Karpas-422 (cell line): Measurements from ENCODE around the gene GALM. TPM values are rescaled to one million over a fixed set of nuclear protein-coding genes. Genes with fewer than 3 reads are reported as not detected.

Experiments
- DNase-seq: peaks from one replicate; pipeline ENCODE4 v3.0.0-alpha.2; 2015
- H2AFZ ChIP-seq: fragments of 200-600 bp; sonication (generic); 2 replicates; pipeline ENCODE4 v1.6.1; 2014; ENCODE audit warnings: antibody characterized with exemption, low read length, mixed read lengths
- H3K27ac ChIP-seq: fragments of 200-600 bp; sonication (generic); 2 replicates; pipeline ENCODE4 v1.5.1; 2014; ENCODE audit warnings: mild to moderate bottlenecking, low read length, moderate library complexity
- H3K27me3 ChIP-seq: fragments of 200-600 bp; sonication (generic); 2 replicates; pipeline ENCODE4 v1.6.1; 2014; ENCODE audit warnings: low read length, mixed read lengths
- H3K36me3 ChIP-seq: fragments of 200-600 bp; sonication (generic); 2 replicates; pipeline ENCODE4 v1.6.1; 2014; ENCODE audit warnings: low read length, mixed read lengths; ENCODE audit not compliant: insufficient read depth
- H3K4me1 ChIP-seq: fragments of 200-600 bp; sonication (generic); 2 replicates; pipeline ENCODE4 v1.6.1; 2014; ENCODE audit warnings: mild to moderate bottlenecking, low read length, mixed read lengths
- H3K4me2 ChIP-seq: fragments of 200-600 bp; sonication (generic); 2 replicates; pipeline ENCODE4 v1.6.1; 2014; ENCODE audit warnings: low read length, low read depth, mild to moderate bottlenecking; ENCODE audit not compliant: poor library complexity, severe bottlenecking
- H3K4me3 ChIP-seq: fragments of 200-600 bp; sonication (generic); 2 replicates; pipeline ENCODE4 v1.5.1; 2014; ENCODE audit warnings: mild to moderate bottlenecking, antibody characterized with exemption, low read length, mixed read lengths
- H3K79me2 ChIP-seq: fragments of 200-600 bp; sonication (generic); 2 replicates; pipeline ENCODE4 v1.6.1; 2014; ENCODE audit warnings: mild to moderate bottlenecking, low read length, mixed read lengths
- H3K9ac ChIP-seq: fragments of 200-600 bp; sonication (generic); 2 replicates; pipeline ENCODE4 v1.6.0; 2014; ENCODE audit warnings: low read length
- H3K9me2 ChIP-seq: fragments of 200-600 bp; sonication (generic), shearing (Covaris generic); replicated peaks from 2 replicates; pipeline ENCODE4 v1.6.0; 2014; ENCODE audit warnings: mild to moderate bottlenecking, low read length, moderate library complexity; ENCODE audit not compliant: insufficient read depth
- H3K9me3 ChIP-seq: fragments of 300-700, 200-600 bp; sonication (generic); 2 replicates; pipeline ENCODE4 v1.6.1; 2014; ENCODE audit warnings: low read length, mixed read lengths
- H4K20me1 ChIP-seq: fragments of 200-600 bp; sonication (generic); 2 replicates; pipeline ENCODE4 v1.6.1; 2014; ENCODE audit warnings: mild to moderate bottlenecking, antibody characterized with exemption, low read length, low read depth; ENCODE audit not compliant: insufficient read depth
- total RNA-seq: library from RNA; depleted of rRNA; stranded (reverse); fragments of >200 nt; shearing (Covaris generic); gene quantifications from 2 replicates; pipeline ENCODE4 v1.2.3, GENCODE V29; 2014; ENCODE audit warnings: low replicate concordance

GALM gene
- total RNA-seq, 1 experiment from 2014 or later, result 11.9 TPM

- Histone ChIP-seq H3K27me3 (no peaks in the 10 kb centered on the region), H3K9me3 (no peaks in the 10 kb centered on the region), H3K9me2 (no peaks in the 10 kb centered on the region), H4K20me1 (no peaks in the 10 kb centered on the region), H3K4me2 (no peak overlapping the region), H3K9ac (no peak overlapping the region), H3K4me1 (peaks cover 25% of the 10 kb centered on the region), H3K4me3 (no peak overlapping the region), H3K79me2 (no peaks in the 10 kb centered on the region), H2AFZ (no peak overlapping the region), H3K27ac (no peak overlapping the region), H3K36me3 (no peaks in the 10 kb centered on the region)
- DNase-seq, result no peak
Observed at GRCh38 chr2:38627391-38627790, 38.5 kb upstream of the GALM start.

GRCh38 chr2:38629684-38630083 lies 36.2 kb upstream of the GALM start:
- H3K27ac ChIP-seq, result no peak overlapping the region
- H3K4me1 ChIP-seq, result peaks cover 27% of the 10 kb centered on the region
- H3K9me3 ChIP-seq, result no peaks in the 10 kb centered on the region
- H3K9ac ChIP-seq, result no peak overlapping the region
- no peak overlapping the region for H3K4me3 ChIP-seq
- H3K9me2 ChIP-seq, result no peaks in the 10 kb centered on the region
- no peaks in the 10 kb centered on the region for H3K79me2 ChIP-seq
- H3K4me2 ChIP-seq, result no peak overlapping the region
- H3K36me3 ChIP-seq, result no peaks in the 10 kb centered on the region
- DNase-seq, result no peak
- H2AFZ ChIP-seq, result no peak overlapping the region
- no peaks in the 10 kb centered on the region for H4K20me1 ChIP-seq
- no peaks in the 10 kb centered on the region for H3K27me3 ChIP-seq

GRCh38 chr2:38631976-38632375 lies 33.9 kb upstream of the GALM start:
- no peaks in the 10 kb centered on the region for H3K9me3 ChIP-seq
- no peak overlapping the region for H2AFZ ChIP-seq
- H3K9me2 ChIP-seq, result no peaks in the 10 kb centered on the region
- no peak overlapping the region for H3K9ac ChIP-seq
- peaks cover 23% of the 10 kb centered on the region for H3K4me1 ChIP-seq
- H3K27me3 ChIP-seq, result no peaks in the 10 kb centered on the region
- no peak overlapping the region for H3K27ac ChIP-seq
- DNase-seq, result no peak
- no peak overlapping the region for H3K4me3 ChIP-seq
- no peak overlapping the region for H3K4me2 ChIP-seq
- H4K20me1 ChIP-seq, result no peaks in the 10 kb centered on the region
- no peaks in the 10 kb centered on the region for H3K79me2 ChIP-seq
- no peaks in the 10 kb centered on the region for H3K36me3 ChIP-seq

- Histone ChIP-seq H2AFZ (no peak overlapping the region), H4K20me1 (no peaks in the 10 kb centered on the region), H3K9me3 (no peaks in the 10 kb centered on the region), H3K9me2 (no peaks in the 10 kb centered on the region), H3K36me3 (no peaks in the 10 kb centered on the region), H3K4me2 (no peak overlapping the region), H3K4me3 (no peak overlapping the region), H3K9ac (no peak overlapping the region), H3K79me2 (no peaks in the 10 kb centered on the region), H3K27ac (no peak overlapping the region), H3K4me1 (peaks cover 23% of the 10 kb centered on the region), H3K27me3 (no peaks in the 10 kb centered on the region)
- DNase-seq, result no peak
Observed at GRCh38 chr2:38632980-38633379, 32.9 kb upstream of the GALM start.

- no peaks in the 10 kb centered on the region for H3K27me3 ChIP-seq
- peak overlapping the region; percentile 62 for H3K4me2 ChIP-seq
- no peaks in the 10 kb centered on the region for H3K79me2 ChIP-seq
- no peak overlapping the region for H3K27ac ChIP-seq
- H3K36me3 ChIP-seq, result no peaks in the 10 kb centered on the region
- H3K9me2 ChIP-seq, result no peaks in the 10 kb centered on the region
- H3K9ac ChIP-seq, result no peak overlapping the region
- H2AFZ ChIP-seq, result no peak overlapping the region
- H3K9me3 ChIP-seq, result no peaks in the 10 kb centered on the region
- H4K20me1 ChIP-seq, result no peaks in the 10 kb centered on the region
- peaks cover 23% of the 10 kb centered on the region for H3K4me1 ChIP-seq
- H3K4me3 ChIP-seq, result no peak overlapping the region
- no peak for DNase-seq
Observed at GRCh38 chr2:38633895-38634294, 32.0 kb upstream of the GALM start.

GRCh38 chr2:38634684-38635083 lies 31.2 kb upstream of the GALM start:
- Histone ChIP-seq H3K4me2 (peak overlapping the region; percentile 62), H2AFZ (no peak overlapping the region), H3K27me3 (no peaks in the 10 kb centered on the region), H3K4me3 (0 out of 2 replicates have a peak overlapping the region, but pooled peaks have one; percentile 5), H3K27ac (peak overlapping the region; percentile 27; the same call in 1 of the 2 replicates), H4K20me1 (no peaks in the 10 kb centered on the region), H3K9me3 (no peaks in the 10 kb centered on the region), H3K36me3 (no peaks in the 10 kb centered on the region), H3K79me2 (no peaks in the 10 kb centered on the region), H3K4me1 (peaks cover 23% of the 10 kb centered on the region), H3K9me2 (no peaks in the 10 kb centered on the region), H3K9ac (no peak overlapping the region)
- peak; percentile 84 for DNase-seq

GRCh38 chr2:38635139-38635538 lies 30.8 kb upstream of the GALM start:
- peak overlapping the region; percentile 62 for H3K4me2 ChIP-seq
- no peaks in the 10 kb centered on the region for H3K9me2 ChIP-seq

GRCh38 chr2:38636069-38636468 lies 29.8 kb upstream of the GALM start:
- H3K79me2 ChIP-seq, result no peaks in the 10 kb centered on the region
- H3K4me1 ChIP-seq, result peaks cover 23% of the 10 kb centered on the region
- H3K9ac ChIP-seq, result no peak overlapping the region
- H3K27me3 ChIP-seq, result no peaks in the 10 kb centered on the region
- H3K36me3 ChIP-seq, result no peaks in the 10 kb centered on the region
- no peak overlapping the region for H3K4me3 ChIP-seq
- no peaks in the 10 kb centered on the region for H4K20me1 ChIP-seq
- H3K9me3 ChIP-seq, result no peaks in the 10 kb centered on the region
- H3K9me2 ChIP-seq, result no peaks in the 10 kb centered on the region
- DNase-seq, result no peak
- H3K27ac ChIP-seq, result no peak overlapping the region
- H2AFZ ChIP-seq, result no peak overlapping the region
- no peak overlapping the region for H3K4me2 ChIP-seq

More at GRCh38 chr2:38635139-38635538, 30.8 kb upstream of the GALM start:
- Histone ChIP-seq H2AFZ (no peak overlapping the region), H3K79me2 (no peaks in the 10 kb centered on the region), H4K20me1 (no peaks in the 10 kb centered on the region), H3K9ac (no peak overlapping the region), H3K27ac (peak overlapping the region; percentile 27; the same call in 1 of the 2 replicates), H3K27me3 (no peaks in the 10 kb centered on the region), H3K9me3 (no peaks in the 10 kb centered on the region), H3K4me3 (0 out of 2 replicates have a peak overlapping the region, but pooled peaks have one; percentile 5), H3K36me3 (no peaks in the 10 kb centered on the region), H3K4me1 (peaks cover 23% of the 10 kb centered on the region)
- no peak for DNase-seq
